Spleen (tissue), 11 donors: Measurements from ENCODE around the gene SENP5. TPM values are rescaled to one million over a fixed set of nuclear protein-coding genes. Genes with fewer than 3 reads are reported as not detected.

Experiments
- DNase-seq: peaks from one replicate; pipeline ENCODE4 v3.0.0-alpha.2; 2020
- H3K27ac ChIP-seq, 8 donors: fragments of 200-600 bp; sonication (generic) in 7 of 8; 1 replicate in 4 of 8; 2 replicates in 4 of 8; pipeline versions ENCODE4 v1.5.0 to v1.8.0; 2016 to 2021; ENCODE audit warnings: inconsistent platforms in 4 of 8, mild to moderate bottlenecking in 4 of 8, moderate library complexity in 1 of 8
- H3K27me3 ChIP-seq, 7 donors: fragments of 200-600 bp; sonication (generic) in 6 of 7; replicated peaks in 1 of 7; 1 replicate in 4 of 7; 2 replicates in 3 of 7; pipeline versions ENCODE4 v1.5.0 to v1.8.0; 2016 to 2021; ENCODE audit warnings: inconsistent platforms in 3 of 7, mild to moderate bottlenecking in 1 of 7
- H3K36me3 ChIP-seq, 6 donors: fragments of 200-600 bp; sonication (generic) in 5 of 6; 1 replicate in 4 of 6; 2 replicates in 2 of 6; pipeline versions ENCODE4 v1.5.0 to v1.8.0; 2016 to 2021; ENCODE audit warnings: inconsistent platforms in 2 of 6
- H3K4me1 ChIP-seq, 6 donors: fragments of 200-600 bp; sonication (generic) in 5 of 6; 1 replicate in 3 of 6; 2 replicates in 3 of 6; pipeline versions ENCODE4 v1.5.0 to v1.8.0; 2016 to 2021; ENCODE audit warnings: inconsistent platforms in 3 of 6
- H3K4me3 ChIP-seq, 8 donors: fragments of 200-600 bp; sonication (generic) in 7 of 8; 1 replicate in 4 of 8; 2 replicates in 4 of 8; pipeline versions ENCODE4 v1.5.0 to v1.8.0; 2016 to 2021; ENCODE audit warnings: inconsistent platforms in 4 of 8, mild to moderate bottlenecking in 4 of 8, moderate library complexity in 2 of 8
- H3K9me3 ChIP-seq, 8 donors: fragments of 200-600 bp; sonication (generic) in 7 of 8; 1 replicate in 4 of 8; 2 replicates in 4 of 8; pipeline versions ENCODE4 v1.5.0 to v1.8.0; 2016 to 2021; ENCODE audit warnings: inconsistent platforms in 4 of 8
- CTCF ChIP-seq, 11 experiments: fragments of 200-600 bp in 7 of 11; fragments of 450-650 bp in 4 of 11; sonication (generic) in 4 of 11; IDR thresholded peaks in 8 of 11; conservative IDR thresholded peaks in 3 of 11; 1 replicate in 7 of 11; 2 replicates in 4 of 11; pipeline versions ENCODE4 v1.4.0 to v1.8.0; 2016 to 2021; ENCODE audit warnings: antibody characterized with exemption in 11 of 11, inconsistent platforms in 4 of 11, mild to moderate bottlenecking in 1 of 11
- POLR2A ChIP-seq, 3 donors: fragments of 450-650 bp; IDR thresholded peaks; one replicate each; pipeline ENCODE4 v1.5.1; 2017; ENCODE audit warnings: antibody characterized with exemption in 3 of 3, mild to moderate bottlenecking in 1 of 3
- POLR2AphosphoS5 ChIP-seq, 3 donors: sonication (generic); formaldehyde crosslinking; IDR thresholded peaks; one replicate each; pipeline ENCODE4 v1.5.1; 2017; ENCODE audit warnings: antibody characterized with exemption in 3 of 3
- WGBS, 5 donors: extraction: QIAGEN DNeasy Blood & Tissue Kit in 3 of 5; methylation state at CpG; one replicate each; pipeline versions ENCODE4 v1.1.5 to v1.1.7; 2013 to 2018; 5-methylcytosine and 5-hydroxymethylcytosine counted together
- intact Hi-C: fragments of 100-400 bp; cut with DNase I; formaldehyde crosslinking; loops from one replicate; pipeline ENCODE4 v1.15.0; 2023; ENCODE audit warnings: low total_unique reads
- polyA plus RNA-seq, 3 donors: library from polyadenylated mRNA; stranded (reverse); fragments of 200-250 nt; gene quantifications; one replicate each; pipeline ENCODE4 v1.2.1, GENCODE V29; 2013
- total RNA-seq, 7 donors: library from RNA; depleted of rRNA in 3 of 7; stranded (reverse); fragments of >200 nt in 3 of 7; fragmentation: NEBNext Ultra II Directional in 4 of 7; extraction: Animal tissue kit (Norgen Biotek cat#: 25700) in 4 of 7; gene quantifications; one replicate each; pipeline versions ENCODE4 v1.1.0 to v1.2.1, GENCODE V29; 2016 to 2021
- donor health status: healthy with polysubstance abuse.
- donor health status: DM: no; HTN: no; CAD: no; lungs with moderate emphysema.
- donor health status: DM: no; HTN: no; CAD: no.
- donor health status: Bipolar disorder and iron deficiency.
- donor health status: healthy.
- donor health status: DM: no; HTN: no; CAD: no.
- donor health status: DM: yes; HTN: yes; CAD: no.

Gene SENP5
- total and polyA plus RNA-seq, 10 donors = 5.0 to 59.6 (median 47.1) TPM

GRCh38 chr3:196932600-196932999 lies 64.9 kb downstream of the SENP5 start:
- Histone ChIP-seq H3K4me1 (peaks cover 0 to 12% (median 6%) of the 10 kb centered on the region in 6 donors), H3K4me3 (no peak overlapping the region), H3K9me3 (no peaks in the 10 kb centered on the region), H3K27me3 (no peaks in the 10 kb centered on the region), H3K27ac (peak overlapping the region in 4 of 8 donors; percentile 38 to 74 (median 56)), H3K36me3 (peaks cover 3 to 100% (median 78%) of the 10 kb centered on the region in 6 donors)
- DNase-seq = no peak
- TF ChIP-seq CTCF (IDR thresholded peaks at IDR 0.05 in 8 of 11, conservative IDR thresholded peaks at IDR 0.05 in 3 of 11) = no peak
- no peak for TF ChIP-seq POLR2A (IDR thresholded peaks at IDR 0.05)
- no peak for TF ChIP-seq POLR2AphosphoS5 (IDR thresholded peaks at IDR 0.05)
- 73 to 84% (median 82%) methylated on average over 3 of the region's 3 CpGs for WGBS, 5 donors
- intact Hi-C loops = no loop called here

DNA sequence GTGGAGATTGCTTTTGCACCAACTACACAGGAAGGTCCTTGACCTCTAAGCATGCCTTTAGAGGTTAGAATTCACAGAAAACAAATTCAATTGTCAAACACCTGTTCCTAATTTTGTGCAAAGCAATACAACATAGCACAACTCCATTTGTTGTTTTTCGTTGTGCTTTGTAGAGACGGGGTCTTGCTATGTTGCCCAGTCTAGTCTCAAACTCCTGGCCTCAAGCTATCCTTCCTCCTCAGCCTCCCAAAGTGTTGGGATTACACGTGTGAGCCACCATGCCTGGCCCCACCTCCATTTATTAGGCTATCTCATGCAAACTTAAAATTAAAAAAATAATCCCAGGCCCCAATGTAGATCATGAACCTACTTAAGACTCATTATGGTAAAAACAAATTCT lies 68.6 kb downstream of the SENP5 start:
- Histone ChIP-seq H3K4me1 (peaks cover 13 to 34% (median 27%) of the 10 kb centered on the region in 6 donors), H3K27ac (no peak overlapping the region), H3K36me3 (peaks cover 3 to 90% (median 76%) of the 10 kb centered on the region in 6 donors), H3K4me3 (no peak overlapping the region), H3K27me3 (no peaks in the 10 kb centered on the region), H3K9me3 (no peaks in the 10 kb centered on the region)
- 90 to 95% (median 91%) methylated on average over 3 of the region's 3 CpGs for WGBS, 5 donors
- no peak for DNase-seq
- TF ChIP-seq POLR2AphosphoS5 (IDR thresholded peaks at IDR 0.05) (no peak), POLR2A (IDR thresholded peaks at IDR 0.05) (no peak), CTCF (IDR thresholded peaks at IDR 0.05 in 8 of 11, conservative IDR thresholded peaks at IDR 0.05 in 3 of 11) (no peak)
- intact Hi-C loops = no loop called here

GRCh38 chr3:196938124-196938523 lies 70.4 kb downstream of the SENP5 start:
- 83 to 94% (median 90%) methylated on average over 2 of the region's 2 CpGs for WGBS, 5 donors
- Histone ChIP-seq H3K9me3 (no peaks in the 10 kb centered on the region), H3K27ac (no peak overlapping the region), H3K27me3 (no peaks in the 10 kb centered on the region), H3K4me3 (no peak overlapping the region), H3K36me3 (peaks cover 3 to 72% (median 61%) of the 10 kb centered on the region in 6 donors), H3K4me1 (peaks cover 15 to 39% (median 29%) of the 10 kb centered on the region in 6 donors)
- no peak for TF ChIP-seq CTCF (IDR thresholded peaks at IDR 0.05 in 8 of 11, conservative IDR thresholded peaks at IDR 0.05 in 3 of 11)
- no peak for TF ChIP-seq POLR2AphosphoS5 (IDR thresholded peaks at IDR 0.05)
- no peak for TF ChIP-seq POLR2A (IDR thresholded peaks at IDR 0.05)
- intact Hi-C loops = no loop called here
- no peak for DNase-seq

GRCh38 chr3:196938576-196938975 lies 70.9 kb downstream of the SENP5 start:
- Histone ChIP-seq H3K36me3 (peaks cover 3 to 67% (median 57%) of the 10 kb centered on the region in 6 donors), H3K4me3 (no peak overlapping the region), H3K9me3 (no peaks in the 10 kb centered on the region), H3K27me3 (no peaks in the 10 kb centered on the region), H3K27ac (no peak overlapping the region), H3K4me1 (peaks cover 19 to 44% (median 34%) of the 10 kb centered on the region in 6 donors)
- intact Hi-C loops = no loop called here
- WGBS, 5 donors = 79 to 93% (median 89%) methylated on average over 5 of the region's 5 CpGs
- TF ChIP-seq CTCF (IDR thresholded peaks at IDR 0.05 in 8 of 11, conservative IDR thresholded peaks at IDR 0.05 in 3 of 11) (no peak), POLR2A (IDR thresholded peaks at IDR 0.05) (no peak), POLR2AphosphoS5 (IDR thresholded peaks at IDR 0.05) (no peak)
- no peak for DNase-seq
